Brain microvascular endothelial cell (primary cell): Measurements from ENCODE around the gene LENG8.
"Not testable (repeated sequence)": the region's sequence is repeated elsewhere in the genome, so short reads cannot be mapped to it uniquely, and the experiment has no call there.

Source experiments
- DNase-seq: peaks from one replicate; pipeline ENCODE4 v3.0.0-alpha.2; 2020
- H3K27ac ChIP-seq: fragments of 250-450 bp; sonication (Bioruptor Pico); 2 replicates; pipeline ENCODE4 v1.5.1; 2020; ENCODE audit warnings: mild to moderate bottlenecking, moderate library complexity
- H3K27me3 ChIP-seq: fragments of 250-450 bp; sonication (Bioruptor Pico); replicated peaks from 2 replicates; pipeline ENCODE4 v1.5.1; 2020; ENCODE audit warnings: mild to moderate bottlenecking
- H3K36me3 ChIP-seq: fragments of 250-450 bp; sonication (Bioruptor Pico); replicated peaks from 2 replicates; pipeline ENCODE4 v1.5.1; 2020; ENCODE audit warnings: mild to moderate bottlenecking
- H3K4me3 ChIP-seq: 2 replicates; pipeline ENCODE4 v1.5.1; 2011; ENCODE audit warnings: low read depth, mild to moderate bottlenecking, control low read depth, low read length, moderate library complexity
- in situ Hi-C: cut with HindIII; loops from 2 replicates; pipeline ENCODE4 v1.10.0; 2017; ENCODE audit warnings: low sequenced_read_pairs, low pct_ligation_motif_present
- TF ChIP-seq, protein P1 (sequence below): IDR thresholded peaks from 2 replicates; pipeline ENCODE4 v1.5.1; 2011; ENCODE audit warnings: low read depth, mild to moderate bottlenecking, moderate library complexity, low read length, control low read depth, inconsistent platforms; ENCODE audit errors: missing control alignments

LENG8 gene

DNA sequence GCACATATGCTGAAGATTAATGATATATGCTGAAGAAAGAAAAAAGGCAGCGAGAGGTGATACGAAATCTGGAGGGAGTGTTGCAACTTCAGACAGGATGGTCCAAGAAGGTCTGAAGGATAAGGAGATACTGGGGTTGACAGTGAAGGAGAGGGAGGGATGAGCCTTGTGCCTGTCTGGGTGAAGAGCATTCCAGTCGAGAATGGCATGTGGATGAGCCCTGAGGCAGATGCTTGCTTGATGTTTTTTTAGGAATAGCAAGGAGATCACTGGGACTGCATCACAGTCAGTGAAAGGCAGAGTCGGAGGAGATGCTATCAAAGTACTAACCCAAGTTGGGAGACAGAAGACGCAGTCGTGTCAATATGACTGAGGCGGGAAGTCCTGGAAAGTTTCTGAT, 40.3 kb downstream of the LENG8 start:
- TF ChIP-seq, protein P1, sequence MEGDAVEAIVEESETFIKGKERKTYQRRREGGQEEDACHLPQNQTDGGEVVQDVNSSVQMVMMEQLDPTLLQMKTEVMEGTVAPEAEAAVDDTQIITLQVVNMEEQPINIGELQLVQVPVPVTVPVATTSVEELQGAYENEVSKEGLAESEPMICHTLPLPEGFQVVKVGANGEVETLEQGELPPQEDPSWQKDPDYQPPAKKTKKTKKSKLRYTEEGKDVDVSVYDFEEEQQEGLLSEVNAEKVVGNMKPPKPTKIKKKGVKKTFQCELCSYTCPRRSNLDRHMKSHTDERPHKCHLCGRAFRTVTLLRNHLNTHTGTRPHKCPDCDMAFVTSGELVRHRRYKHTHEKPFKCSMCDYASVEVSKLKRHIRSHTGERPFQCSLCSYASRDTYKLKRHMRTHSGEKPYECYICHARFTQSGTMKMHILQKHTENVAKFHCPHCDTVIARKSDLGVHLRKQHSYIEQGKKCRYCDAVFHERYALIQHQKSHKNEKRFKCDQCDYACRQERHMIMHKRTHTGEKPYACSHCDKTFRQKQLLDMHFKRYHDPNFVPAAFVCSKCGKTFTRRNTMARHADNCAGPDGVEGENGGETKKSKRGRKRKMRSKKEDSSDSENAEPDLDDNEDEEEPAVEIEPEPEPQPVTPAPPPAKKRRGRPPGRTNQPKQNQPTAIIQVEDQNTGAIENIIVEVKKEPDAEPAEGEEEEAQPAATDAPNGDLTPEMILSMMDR: no peak
- DNase-seq: no peak
- in situ Hi-C loops: no loop called here
- no peak overlapping the region for H3K4me3 ChIP-seq
- H3K27me3 ChIP-seq: no peaks in the 10 kb centered on the region
- no peak overlapping the region for H3K27ac ChIP-seq
- no peaks in the 10 kb centered on the region for H3K36me3 ChIP-seq

DNA sequence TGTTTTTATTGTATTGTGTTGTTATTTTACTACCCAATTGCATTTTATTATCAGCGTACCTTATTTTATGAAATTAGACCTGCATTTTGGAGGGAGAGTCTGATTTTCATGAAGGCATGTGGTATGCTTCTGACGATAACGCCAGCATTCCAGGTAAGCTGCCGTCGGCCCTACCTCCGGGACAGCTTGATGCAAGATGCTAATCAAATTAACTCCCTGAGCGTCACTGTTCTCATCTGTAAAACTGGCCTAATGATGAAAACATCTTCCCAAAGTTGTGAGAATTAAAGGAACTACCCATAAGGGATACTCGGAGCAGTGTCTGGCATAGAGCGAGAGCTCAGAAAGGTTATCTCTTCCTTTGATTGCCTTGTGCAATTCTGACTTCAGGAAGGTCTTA, 40.8 kb downstream of the LENG8 start:
- DNase-seq: no peak
- TF ChIP-seq, protein P1: no peak
- Histone ChIP-seq H3K27ac (no peak overlapping the region), H3K27me3 (no peaks in the 10 kb centered on the region), H3K36me3 (no peaks in the 10 kb centered on the region), H3K4me3 (no peak overlapping the region)
- in situ Hi-C loops: no loop called here

DNA sequence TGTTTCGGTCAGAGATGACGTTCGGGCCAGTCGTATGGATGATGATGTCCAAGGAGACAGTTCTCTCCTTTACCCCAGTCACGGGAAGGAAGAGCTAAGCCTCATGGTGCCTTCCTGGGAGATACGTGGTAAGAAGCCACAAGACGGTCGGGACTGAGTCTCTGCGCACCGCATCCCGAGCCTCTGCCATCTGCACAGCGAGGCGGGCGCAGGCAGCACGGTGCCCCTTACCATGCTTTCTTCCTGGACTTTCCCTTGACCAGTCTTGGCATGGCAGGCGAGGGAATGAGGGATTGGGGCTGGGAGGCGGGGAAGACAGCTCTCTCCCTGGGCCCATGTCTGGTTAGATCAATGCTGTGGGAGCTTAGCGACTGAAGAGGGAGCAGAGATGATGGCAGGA, 43.6 kb downstream of the LENG8 start:
- in situ Hi-C loops: no loop called here
- no peaks in the 10 kb centered on the region for H3K27me3 ChIP-seq

DNA sequence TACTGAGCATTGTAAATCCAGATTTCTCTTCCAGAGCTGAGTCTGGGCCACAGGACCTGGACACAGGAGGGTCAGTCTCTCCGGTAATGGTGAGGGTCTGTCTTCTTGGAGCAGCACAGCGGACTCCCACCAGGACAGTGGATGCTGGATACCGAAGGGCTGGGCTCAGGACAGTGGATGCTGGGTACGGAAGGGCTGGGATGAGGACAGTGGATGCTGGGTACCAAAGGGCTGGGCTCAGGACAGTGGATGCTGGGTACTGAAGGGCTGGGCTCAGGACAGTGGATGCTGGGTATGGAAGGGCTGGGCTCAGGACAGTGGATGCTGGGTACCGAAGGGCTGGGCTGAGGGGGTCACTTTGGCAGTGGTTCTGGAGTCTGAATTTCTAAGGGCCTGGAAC, 44.1 kb downstream of the LENG8 start:
- in situ Hi-C loops, H3K27ac ChIP-seq, H3K4me3 ChIP-seq, H3K36me3 ChIP-seq, H3K27me3 ChIP-seq, DNase-seq: not testable (repeated sequence)

More for the DNA sequence above, 43.6 kb downstream of the LENG8 start:
- no peak for DNase-seq
- H3K27ac ChIP-seq: no peak overlapping the region
- no peaks in the 10 kb centered on the region for H3K36me3 ChIP-seq
- no peak overlapping the region for H3K4me3 ChIP-seq
- TF ChIP-seq, protein P1: no peak

DNA sequence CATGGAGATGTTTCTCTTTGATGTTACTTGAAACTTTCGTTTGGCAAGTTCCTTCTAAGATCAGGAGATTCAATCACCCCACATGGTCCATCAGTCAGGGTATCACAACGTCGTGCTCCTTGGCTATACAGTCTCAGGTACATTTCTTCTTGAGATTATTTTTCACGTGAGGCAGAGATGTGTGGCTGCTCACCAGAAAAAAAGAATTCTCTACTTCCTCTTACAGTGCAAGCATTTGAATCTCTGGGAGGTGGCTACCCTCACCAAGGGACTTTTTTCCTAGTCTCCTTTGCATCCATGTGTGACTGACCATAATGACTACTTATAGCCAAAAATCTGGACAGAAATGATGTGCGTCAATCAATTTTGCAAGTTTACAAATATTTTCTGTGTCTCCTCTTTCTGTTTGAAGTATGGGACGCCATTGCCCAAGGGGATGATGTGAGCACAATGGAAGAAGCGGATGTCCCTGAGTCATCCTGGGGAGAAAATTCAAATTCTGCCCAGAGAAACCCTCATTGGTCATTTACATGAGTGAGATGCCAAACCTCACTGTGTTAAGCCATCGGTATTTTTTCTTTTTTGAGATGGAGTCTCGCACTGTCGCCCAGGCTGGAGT, 45.1 kb downstream of the LENG8 start:
- Histone ChIP-seq H3K27me3 (no peaks in the 10 kb centered on the region), H3K27ac (no peak overlapping the region), H3K36me3 (no peaks in the 10 kb centered on the region), H3K4me3 (no peak overlapping the region)
- in situ Hi-C loops: no loop called here
- no peak for DNase-seq
- TF ChIP-seq, protein P1: no peak

DNA sequence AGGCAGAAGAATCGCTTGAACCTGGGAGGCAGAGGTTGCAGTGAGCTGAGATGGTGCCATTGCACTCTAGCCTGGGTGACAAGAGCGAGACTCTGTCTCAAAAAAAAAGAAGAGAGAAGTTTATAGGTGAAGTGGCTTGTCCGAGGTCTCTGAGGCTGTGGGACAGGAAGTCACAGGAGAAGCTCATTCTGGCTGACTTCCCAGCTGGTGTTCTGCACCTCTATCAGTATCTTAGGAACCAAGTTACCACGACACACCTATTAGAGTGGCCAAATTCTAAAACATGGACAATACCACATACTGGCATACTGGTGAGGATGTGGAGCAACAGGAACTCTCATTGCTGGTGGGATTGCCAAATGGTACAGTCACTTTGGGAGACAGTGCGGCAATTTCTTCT, 46.3 kb downstream of the LENG8 start:
- H3K4me3 ChIP-seq, H3K36me3 ChIP-seq, DNase-seq, in situ Hi-C loops, H3K27me3 ChIP-seq, H3K27ac ChIP-seq: not testable (repeated sequence)

DNA sequence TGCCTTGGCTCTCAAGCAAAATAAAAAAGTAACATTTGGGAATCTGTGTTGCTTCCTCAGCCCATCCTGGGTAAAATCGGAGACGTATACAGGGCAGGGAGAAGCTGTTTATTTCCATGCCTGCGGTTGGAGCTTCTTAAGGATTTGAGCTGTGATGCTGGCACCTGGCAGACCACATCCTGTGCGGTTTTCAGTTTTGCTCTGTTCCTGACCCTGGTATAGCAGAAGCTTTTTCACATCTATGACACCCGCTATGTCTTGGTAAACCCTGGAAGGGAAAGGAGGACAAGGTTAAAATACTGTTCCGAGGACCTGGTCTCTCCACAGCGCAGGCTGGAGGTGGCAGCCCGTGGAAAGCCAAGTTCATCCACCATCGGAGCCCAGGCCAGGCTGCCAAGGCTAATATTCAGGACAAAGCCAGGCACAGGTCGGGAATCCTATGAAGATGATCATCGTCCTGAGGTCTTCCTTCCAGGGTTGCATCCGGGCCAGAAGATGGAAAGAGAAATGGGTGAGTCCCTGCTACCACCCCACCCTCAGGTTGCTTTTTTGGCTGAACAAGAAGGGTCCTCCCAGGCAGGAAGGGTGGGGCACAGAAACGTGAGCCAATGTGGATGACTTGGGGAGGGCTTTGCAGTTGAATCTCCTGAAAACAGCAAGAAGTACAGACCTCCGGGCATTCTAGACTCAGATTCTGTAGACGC, 48.9 kb downstream of the LENG8 start:
- in situ Hi-C loops, H3K27me3 ChIP-seq, H3K36me3 ChIP-seq, H3K27ac ChIP-seq, DNase-seq, H3K4me3 ChIP-seq: not testable (repeated sequence)

DNA sequence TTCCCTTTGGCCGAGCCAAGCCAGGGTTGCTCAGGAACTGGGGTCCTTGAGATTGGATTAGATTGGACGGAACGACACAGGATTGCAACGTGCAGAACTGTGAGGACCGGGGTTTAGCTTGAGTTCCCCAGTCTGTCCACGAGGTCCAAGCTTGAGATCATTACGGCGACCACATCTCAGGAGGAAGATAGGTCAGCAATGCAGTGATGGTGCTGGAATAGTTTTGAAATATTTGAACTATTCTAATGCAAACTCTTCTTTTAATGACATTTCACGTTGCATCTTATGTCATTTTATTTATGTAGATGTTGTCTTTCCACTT, 49.4 kb downstream of the LENG8 start:
- in situ Hi-C loops, H3K27me3 ChIP-seq, H3K4me3 ChIP-seq, DNase-seq, H3K27ac ChIP-seq, H3K36me3 ChIP-seq: not testable (repeated sequence)
